ENCODE results near the gene ANKFY1.
A peak's percentile ranks its signal among the peaks of the same experiment; 100 is the strongest.

ANKFY1 gene

GRCh38 chr17:4182043-4182442 is 81.7 kb downstream of the ANKFY1 start:
- no peak for DNase-seq (ENCODE audit: low spot score)

DNA sequence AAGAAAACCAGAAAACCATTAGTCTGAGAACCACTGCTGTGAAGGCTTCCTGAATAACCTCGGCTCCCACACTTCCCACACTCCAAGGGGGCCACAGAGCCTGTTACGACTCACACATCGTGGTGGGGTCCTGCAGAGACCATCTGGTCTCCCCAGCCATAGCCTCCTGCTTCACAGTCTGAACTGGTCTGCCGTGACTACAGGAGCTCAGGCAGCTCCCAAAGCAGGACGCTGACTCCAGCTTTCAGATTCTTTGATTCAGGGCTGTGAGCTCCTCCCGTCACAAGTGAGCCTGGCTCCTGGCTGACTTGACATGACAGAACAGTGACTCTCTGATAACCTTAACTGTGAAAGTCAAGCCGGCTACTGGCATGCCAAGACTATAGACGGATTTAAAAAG is 83.0 kb downstream of the ANKFY1 start:
- no peak for DNase-seq (ENCODE audit: low spot score)

- DNase-seq (ENCODE audit: low spot score): no peak
These were observed 84.7 kb downstream of the ANKFY1 start for GRCh38 chr17:4179071-4179470.

- DNase-seq (ENCODE audit: low spot score): no peak
These were observed 85.1 kb downstream of the ANKFY1 start for GRCh38 chr17:4178651-4179050.

- DNase-seq (ENCODE audit: low spot score): no peak
These were observed 86.0 kb downstream of the ANKFY1 start for GRCh38 chr17:4177806-4178205.

DNA sequence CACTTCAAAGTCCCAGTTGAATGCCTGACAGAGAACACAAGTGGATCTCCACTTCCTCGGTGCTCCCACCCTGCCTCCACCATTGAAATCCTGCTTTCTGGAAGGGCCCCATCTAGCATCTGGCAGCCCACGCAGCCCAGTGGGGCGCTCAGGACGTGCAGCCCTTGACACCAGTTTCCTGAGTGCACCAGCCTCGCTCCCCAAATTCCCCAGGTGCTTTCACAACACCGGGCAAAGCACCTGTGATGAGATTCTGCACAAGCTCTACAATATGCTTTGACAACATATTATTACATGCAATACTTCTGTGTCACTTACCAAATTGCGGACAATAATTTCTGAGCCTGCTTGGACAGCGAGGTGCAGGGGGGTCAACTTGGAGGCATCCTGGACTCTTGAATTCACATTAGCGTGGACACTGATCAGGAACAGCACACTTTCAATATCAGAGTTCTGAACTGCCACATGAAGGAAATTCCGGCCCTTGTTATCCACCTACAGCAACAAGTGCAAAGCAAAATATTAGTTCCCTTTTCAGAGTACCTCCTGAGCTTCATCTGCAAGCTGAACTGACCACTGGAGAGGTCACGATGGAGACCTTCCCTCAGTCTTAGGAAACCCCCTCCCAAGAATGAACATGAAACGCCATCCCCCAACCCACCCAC is 86.8 kb downstream of the ANKFY1 start:
- no peak for DNase-seq (ENCODE audit: low spot score)

GRCh38 chr17:4175921-4176807 is 87.6 kb downstream of the ANKFY1 start:
- no peak for DNase-seq (ENCODE audit: low spot score)

DNA sequence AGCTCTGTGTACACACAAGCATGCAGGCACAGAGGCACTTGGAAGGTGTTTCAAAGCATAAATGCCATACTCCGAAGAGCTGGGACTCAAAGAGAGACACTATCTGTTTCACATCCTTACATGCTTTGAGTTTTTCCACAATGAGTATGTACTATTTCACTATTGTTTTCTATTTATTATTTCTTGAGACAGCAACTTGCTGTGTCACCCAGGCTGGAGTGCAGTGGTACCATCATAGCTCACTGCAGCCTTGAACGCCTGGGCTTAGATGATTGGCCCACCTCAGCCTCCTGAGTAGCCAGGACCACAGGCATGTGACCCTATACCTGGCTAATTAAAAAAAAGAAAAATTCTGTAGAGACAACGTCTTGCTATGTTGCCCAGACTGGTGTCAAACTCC is 89.2 kb downstream of the ANKFY1 start:
- no peak for DNase-seq (ENCODE audit: low spot score)

DNA sequence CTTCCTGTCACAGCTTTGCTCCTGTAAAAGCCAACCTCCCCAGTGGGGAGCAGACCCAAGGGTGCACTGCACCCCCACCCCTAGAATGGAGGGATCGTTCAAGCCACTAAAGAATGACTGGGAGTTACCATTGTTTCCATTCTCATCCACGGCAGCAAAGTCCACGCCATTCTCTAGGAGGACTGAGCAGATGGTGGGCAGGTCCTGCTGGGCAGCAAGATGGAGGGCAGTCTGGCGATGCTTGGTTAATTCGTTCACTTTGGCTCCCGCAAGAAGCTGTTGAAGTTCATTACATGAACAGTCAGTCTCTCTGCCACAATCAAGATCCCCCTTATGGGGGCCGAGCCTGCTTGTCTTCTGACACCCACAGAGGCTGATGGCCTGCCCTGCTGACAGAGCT is 90.0 kb downstream of the ANKFY1 start:
- DNase-seq (ENCODE audit: low spot score): no peak

GRCh38 chr17:4172356-4172755 is 91.4 kb downstream of the ANKFY1 start:
- DNase-seq (ENCODE audit: low spot score): no peak

DNA sequence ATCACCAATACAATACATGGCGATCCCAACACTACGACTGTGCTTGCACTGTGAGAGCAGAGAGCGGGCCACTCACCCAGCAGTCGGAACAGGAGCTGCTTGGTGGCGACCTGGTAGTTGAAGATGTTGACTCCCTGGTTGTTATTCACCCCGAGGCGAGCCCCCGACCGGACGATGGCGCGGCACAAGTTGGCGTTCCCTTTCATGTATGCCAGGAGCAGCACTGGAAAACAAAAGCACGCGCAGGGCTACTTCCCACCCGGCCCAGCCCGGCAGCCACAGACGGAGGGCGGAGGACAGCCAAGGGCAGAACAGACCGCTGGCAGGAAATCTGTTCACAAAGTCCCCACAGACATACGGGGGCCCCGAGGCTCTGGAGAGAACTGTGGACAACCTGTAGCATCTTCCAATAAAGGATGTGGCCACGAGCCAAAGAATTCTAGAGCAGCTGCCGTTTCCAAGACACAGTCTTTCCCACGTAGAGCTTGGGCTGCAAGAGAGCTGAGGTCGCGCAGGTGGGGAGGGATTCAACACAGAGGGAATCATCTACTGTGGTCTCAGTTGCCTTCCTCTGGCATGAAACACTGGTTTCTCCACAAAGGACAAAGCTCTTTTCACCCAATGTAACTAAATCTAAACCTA is 93.0 kb downstream of the ANKFY1 start:
- DNase-seq (ENCODE audit: low spot score): no peak

DNA sequence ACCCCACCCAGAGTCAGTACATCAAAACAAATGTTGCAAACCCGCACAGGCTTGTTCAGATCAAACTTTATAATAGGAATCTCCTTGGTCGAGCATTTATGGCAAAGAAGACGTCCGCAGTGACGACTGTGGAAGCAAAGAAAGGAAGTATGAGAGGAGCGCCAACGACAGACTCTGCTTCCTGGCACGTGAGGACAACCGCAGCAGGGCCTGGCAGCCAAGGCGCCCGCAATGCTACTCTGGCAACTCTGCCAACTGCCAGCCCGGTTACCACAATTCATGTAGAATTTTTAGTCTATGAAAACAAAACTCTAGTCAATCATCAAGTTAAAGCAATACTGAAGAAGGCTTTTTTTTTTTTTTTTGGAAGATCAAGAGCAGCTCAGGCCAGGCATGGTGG is 96.0 kb downstream of the ANKFY1 start:
- no peak for DNase-seq (ENCODE audit: low spot score)

DNA sequence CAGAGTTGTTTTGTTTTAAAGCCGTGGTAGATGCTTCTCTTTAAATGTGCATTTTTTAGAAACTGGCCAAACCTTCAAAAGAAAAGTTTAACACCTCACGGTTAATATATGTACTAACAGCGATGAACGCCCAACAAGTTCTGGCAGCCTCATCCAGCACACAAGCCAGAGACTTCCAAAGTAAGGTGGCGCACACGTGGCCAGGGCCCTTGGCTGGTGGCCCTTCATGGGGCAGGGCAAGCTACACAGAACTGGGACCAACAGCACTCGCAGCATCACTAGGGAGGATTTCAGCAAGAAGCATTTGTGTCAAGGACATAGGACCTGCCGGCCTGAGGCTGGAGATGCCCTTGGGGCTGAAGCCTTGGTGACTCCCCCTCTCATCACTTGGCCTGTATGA is 97.4 kb downstream of the ANKFY1 start:
- DNase-seq (ENCODE audit: low spot score): no peak

GRCh38 chr17:4165301-4166010 is 98.3 kb downstream of the ANKFY1 start:
- no peak for DNase-seq (ENCODE audit: low spot score)

- no peak for DNase-seq (ENCODE audit: low spot score)
These were observed 99.8 kb downstream of the ANKFY1 start for GRCh38 chr17:4163951-4164350.

DNA sequence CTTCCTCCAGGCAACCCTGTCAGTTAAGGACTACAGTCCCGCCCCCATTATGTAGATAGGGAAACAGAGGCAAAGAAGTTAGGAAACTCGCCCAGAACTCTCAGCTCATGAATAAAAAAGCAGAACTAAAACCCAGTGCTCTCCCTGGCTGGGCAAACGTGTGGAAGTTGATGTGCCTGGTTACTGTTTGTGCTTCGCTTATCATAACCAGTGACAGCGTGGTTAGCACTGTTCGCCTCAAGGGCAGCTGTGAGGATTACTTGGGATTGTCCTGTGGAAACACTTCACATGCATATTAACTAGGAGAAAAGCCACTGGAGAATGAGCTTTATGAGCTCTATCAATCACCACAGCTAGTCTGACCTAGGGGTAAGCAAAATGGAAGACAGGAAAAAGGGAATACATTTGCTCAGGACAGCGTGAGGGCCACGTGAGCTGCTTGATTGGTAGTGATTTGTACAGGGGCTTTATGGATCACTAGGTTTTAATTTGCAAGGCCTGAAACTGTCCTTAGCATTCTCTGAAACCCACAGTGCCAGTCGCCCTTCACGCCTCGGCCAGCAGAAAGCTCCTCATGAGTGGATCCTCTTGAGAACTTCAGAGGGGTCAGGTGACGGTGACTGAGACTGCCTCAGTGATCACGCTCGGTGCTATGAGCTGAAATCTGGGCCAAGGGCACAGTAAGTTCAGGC is 100.9 kb downstream of the ANKFY1 start:
- DNase-seq (ENCODE audit: low spot score): no peak

DNA sequence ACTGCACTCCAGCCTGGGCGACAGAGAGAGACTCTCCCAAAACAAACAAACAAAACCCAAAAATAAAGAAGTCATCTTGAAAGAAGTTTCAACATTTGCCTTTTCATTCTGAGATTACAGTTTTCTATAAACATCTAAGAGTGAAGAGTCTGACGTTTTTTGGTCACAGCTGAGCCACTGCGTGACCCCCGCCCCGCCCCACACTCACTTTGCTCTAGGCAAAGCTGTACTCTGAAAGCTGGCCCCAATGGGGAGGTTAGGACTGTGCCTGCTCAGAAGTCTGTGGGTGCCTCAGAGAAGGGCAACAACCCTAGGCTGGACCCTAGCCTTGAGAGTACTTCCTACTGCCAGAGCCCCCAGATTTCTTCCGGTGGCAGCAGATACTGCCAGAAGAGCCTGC is 101.5 kb downstream of the ANKFY1 start:
- DNase-seq (ENCODE audit: low spot score): no peak

GRCh38 chr17:4161967-4162305 is 101.8 kb downstream of the ANKFY1 start:
- no peak for DNase-seq (ENCODE audit: low spot score)

DNA sequence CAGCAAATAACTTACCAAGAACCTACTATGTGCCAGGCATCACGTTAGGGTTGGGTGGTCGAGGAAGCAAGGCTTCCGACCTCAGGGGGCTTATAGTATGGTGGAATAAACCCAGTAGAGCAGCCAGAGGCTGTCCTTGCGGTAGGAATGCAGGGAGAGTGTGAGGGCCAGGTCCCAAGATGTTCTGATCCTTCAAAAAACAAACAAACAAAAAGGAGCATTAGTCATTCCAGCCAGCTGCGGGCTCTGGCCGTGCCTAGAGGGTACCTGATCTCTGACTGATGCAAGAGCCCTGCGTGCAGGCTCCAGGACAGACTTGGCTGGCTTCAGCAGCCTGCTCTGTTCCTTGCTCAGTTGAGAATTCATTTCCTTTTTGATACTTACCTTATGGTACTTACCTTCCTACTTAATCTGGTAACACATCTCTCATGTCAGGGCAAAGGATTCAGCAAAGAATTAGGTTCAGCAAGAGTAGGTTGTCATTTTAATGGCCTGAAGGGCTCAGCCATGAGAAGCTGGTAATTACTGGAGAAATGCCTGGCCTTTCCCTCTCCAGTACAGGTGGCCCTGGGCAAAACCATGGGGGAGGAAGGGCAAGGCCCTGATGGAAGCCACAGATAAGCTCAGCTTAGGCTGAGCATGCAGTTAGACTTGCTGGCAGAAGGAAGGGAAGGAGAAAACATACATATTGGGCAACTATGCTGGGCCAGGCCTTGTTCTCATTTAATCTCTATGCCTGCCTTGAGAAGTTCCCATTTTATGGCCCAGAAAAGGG is 102.4 kb downstream of the ANKFY1 start:
- peak; percentile 60 for DNase-seq (ENCODE audit: low spot score)

DNA sequence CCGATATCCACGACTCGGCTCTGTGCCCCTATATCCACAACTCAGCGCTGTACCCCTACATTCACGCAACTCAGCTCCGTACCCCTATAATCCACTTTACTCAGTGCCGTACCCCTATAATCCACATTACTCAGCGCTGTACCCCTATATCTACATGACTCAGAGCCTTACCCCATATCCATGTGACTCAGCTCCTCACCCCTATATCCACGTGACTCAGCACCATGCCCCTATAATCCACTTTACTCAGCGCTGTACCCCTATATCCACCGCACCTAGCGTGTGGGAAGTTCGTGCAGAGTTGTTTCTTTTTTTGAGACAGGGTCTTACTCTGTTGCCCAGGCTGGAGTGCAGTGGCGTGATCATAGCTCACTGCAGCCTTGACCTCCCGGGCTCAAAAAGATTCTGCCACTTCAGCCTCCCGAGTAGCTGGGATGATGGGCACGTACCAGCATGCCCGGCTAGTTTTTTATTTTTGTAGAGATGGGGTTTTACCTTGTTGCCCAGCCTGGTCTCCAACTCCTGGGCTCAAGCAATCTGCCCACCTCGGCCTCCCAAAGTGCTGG is 103.4 kb downstream of the ANKFY1 start:
- DNase-seq (ENCODE audit: low spot score): no peak
